IMR-90 (cell line): ENCODE results near the gene BLMH. TPM values are rescaled to one million over a fixed set of nuclear protein-coding genes. Genes with fewer than 3 reads are reported as not detected.

Experiments used
- ATAC-seq: fragments of 200-7000 bp; cut with Tn5 transposase; 2 replicates; pipeline ENCODE4 v1.9.1; 2020; ENCODE audit warnings: low read depth, mild to moderate bottlenecking, moderate library complexity
- BruUV-seq: library from RNA; stranded (reverse); fragments of 400-500 nt; replicated peaks from 2 replicates; lab custom pipeline; 2021; lab: Mats Ljungman, UMichigan
- CTCF ChIA-PET: fragments of 300-600 bp; formaldehyde crosslinking; extraction: SDS; loops from one replicate; lab custom pipeline; 2021; ENCODE audit warnings: antibody characterized with exemption; lab: Yijun Ruan, JAX
- POLR2A ChIA-PET: fragments of 300-600 bp; sonication (Branson Sonifier 250); formaldehyde crosslinking; loops from one replicate; lab custom pipeline; 2022; ENCODE audit warnings: antibody characterized with exemption; ENCODE audit not compliant: unreplicated experiment; lab: Charles Lee
- DNase-seq: peaks from one replicate; pipeline ENCODE4 v3.0.0; 2013
- H2AFZ ChIP-seq: replicated peaks from 2 replicates; pipeline ENCODE3; 2013; ENCODE audit warnings: low read length, mild to moderate bottlenecking; ENCODE audit not compliant: poor library complexity
- H2AK5ac ChIP-seq: 2 replicates; pipeline ENCODE4 v1.6.1; 2013; ENCODE audit warnings: low read depth, low read length, inconsistent platforms
- H2AK9ac ChIP-seq: replicated peaks from 2 replicates; pipeline ENCODE3; 2013; ENCODE audit warnings: mild to moderate bottlenecking, low read depth, low read length, moderate library complexity; ENCODE audit not compliant: poor library complexity
- H2BK120ac ChIP-seq: 2 replicates; pipeline ENCODE4 v1.6.1; 2013; ENCODE audit warnings: low read depth, low read length, inconsistent platforms
- H2BK15ac ChIP-seq: 3 replicates; pipeline ENCODE4 v1.6.1; 2013; ENCODE audit warnings: low read depth, low read length, inconsistent platforms
- H2BK20ac ChIP-seq: 2 replicates; pipeline ENCODE4 v1.6.1; 2013; ENCODE audit warnings: low read depth, mild to moderate bottlenecking, inconsistent platforms, low read length, moderate library complexity
- H2BK5ac ChIP-seq: 2 replicates; pipeline ENCODE4 v1.6.1; 2013; ENCODE audit warnings: mild to moderate bottlenecking, low read depth, low read length, inconsistent platforms; ENCODE audit not compliant: poor library complexity, severe bottlenecking
- H3K14ac ChIP-seq: replicated peaks from 2 replicates; pipeline ENCODE4 v1.6.1; 2013; ENCODE audit warnings: low read depth, low read length, inconsistent platforms
- H3K18ac ChIP-seq: 2 replicates; pipeline ENCODE4 v1.6.1; 2013; ENCODE audit warnings: low read depth, low read length, control low read depth
- H3K23ac ChIP-seq: 2 replicates; pipeline ENCODE4 v1.6.1; 2013; ENCODE audit warnings: low read depth, low read length, inconsistent platforms
- H3K27ac ChIP-seq: 2 replicates; pipeline ENCODE4 v1.5.1; 2013; ENCODE audit warnings: mild to moderate bottlenecking, control low read depth, low read length; ENCODE audit not compliant: insufficient read depth
- H3K27me3 ChIP-seq: 2 replicates; pipeline ENCODE4 v1.6.1; 2013; ENCODE audit warnings: low read length; ENCODE audit not compliant: control insufficient read depth, insufficient read depth
- H3K36me3 ChIP-seq: 2 replicates; pipeline ENCODE4 v1.6.1; 2013; ENCODE audit warnings: low read length, mixed read lengths; ENCODE audit not compliant: control insufficient read depth, insufficient read depth
- H3K4ac ChIP-seq: 2 replicates; pipeline ENCODE4 v1.6.1; 2013; ENCODE audit warnings: low read depth, low read length, inconsistent platforms
- H3K4me1 ChIP-seq: 2 replicates; pipeline ENCODE4 v1.6.1; 2013; ENCODE audit warnings: low read length, mixed read lengths; ENCODE audit not compliant: control insufficient read depth, insufficient read depth
- H3K4me2 ChIP-seq: 2 replicates; pipeline ENCODE4 v1.6.1; 2013; ENCODE audit warnings: low read depth, mild to moderate bottlenecking, control low read depth, low read length, moderate library complexity
- H3K4me3 ChIP-seq: 2 replicates; pipeline ENCODE4 v1.5.1; 2013; ENCODE audit warnings: low read depth, mild to moderate bottlenecking, control low read depth, low read length, moderate library complexity; ENCODE audit not compliant: insufficient read depth
- H3K56ac ChIP-seq: 2 replicates; pipeline ENCODE4 v1.6.1; 2013; ENCODE audit warnings: low read length, inconsistent platforms; ENCODE audit not compliant: insufficient read depth; ENCODE audit errors: extremely low read depth
- H3K79me1 ChIP-seq, 2 experiments: 2 replicates each; pipeline ENCODE4 v1.6.1; 2013; ENCODE audit warnings: low read length in 2 of 2, inconsistent platforms in 1 of 2, low read depth in 1 of 2
- H3K9ac ChIP-seq: 2 replicates; pipeline ENCODE4 v1.6.1; 2013; ENCODE audit warnings: low read depth, low read length, control low read depth
- H3K9me1 ChIP-seq: 2 replicates; pipeline ENCODE4 v1.6.1; 2013; ENCODE audit warnings: low read length, inconsistent platforms; ENCODE audit not compliant: insufficient read depth
- H3K9me3 ChIP-seq: 2 replicates; pipeline ENCODE4 v1.6.1; 2013; ENCODE audit warnings: low read length; ENCODE audit not compliant: control insufficient read depth, insufficient read depth
- H4K20me1 ChIP-seq: 2 replicates; pipeline ENCODE4 v1.6.1; 2013; ENCODE audit warnings: low read length, inconsistent platforms; ENCODE audit not compliant: insufficient read depth
- H4K5ac ChIP-seq: 2 replicates; pipeline ENCODE4 v1.6.1; 2013; ENCODE audit warnings: mild to moderate bottlenecking, low read depth, low read length, control low read depth
- H4K8ac ChIP-seq, 2 experiments: 2 replicates each; pipeline ENCODE4 v1.6.1; 2013; ENCODE audit warnings: low read depth in 2 of 2, low read length in 2 of 2, control low read depth in 1 of 2, inconsistent platforms in 1 of 2
- H4K91ac ChIP-seq: 2 replicates; pipeline ENCODE4 v1.6.1; 2013; ENCODE audit warnings: low read depth, low read length, inconsistent platforms; ENCODE audit not compliant: insufficient read depth
- CHD1 ChIP-seq: IDR thresholded peaks from 2 replicates; pipeline ENCODE4 v1.6.1; 2012; ENCODE audit warnings: low read depth, low read length, improper control_type of control experiment
- ELK1 ChIP-seq: fragments of 150-350 bp; IDR thresholded peaks from 2 replicates; pipeline ENCODE4 v1.6.1; 2016; ENCODE audit warnings: low read depth, mild to moderate bottlenecking, low read length, moderate library complexity, borderline replicate concordance
- FOS ChIP-seq: fragments of 150-350 bp; IDR thresholded peaks from 2 replicates; pipeline ENCODE4 v1.6.1; 2016; ENCODE audit warnings: low read depth, low read length
- MAFK ChIP-seq: IDR thresholded peaks from 2 replicates; pipeline ENCODE4 v1.6.1; 2012; ENCODE audit warnings: low read depth, low read length, improper control_type of control experiment
- MXI1 ChIP-seq: IDR thresholded peaks from 2 replicates; pipeline ENCODE4 v1.6.1; 2012; ENCODE audit warnings: low read depth, mild to moderate bottlenecking, low read length, moderate library complexity, borderline replicate concordance
- NFE2L2 ChIP-seq: fragments of 150-350 bp; IDR thresholded peaks from 2 replicates; pipeline ENCODE4 v1.6.1; 2016; ENCODE audit warnings: low read depth, mild to moderate bottlenecking, low read length
- POLR2A ChIP-seq: IDR thresholded peaks from 2 replicates; pipeline ENCODE4 v1.6.1; 2012; ENCODE audit warnings: mild to moderate bottlenecking, low read depth, low read length
- RAD21 ChIP-seq: IDR thresholded peaks from 2 replicates; pipeline ENCODE4 v1.6.1; 2012; ENCODE audit warnings: low read length, improper control_type of control experiment
- RFX5 ChIP-seq: IDR thresholded peaks from 2 replicates; pipeline ENCODE4 v1.8.0; 2012; ENCODE audit warnings: low read depth, mild to moderate bottlenecking, low read length, moderate library complexity
- WGBS, 2 experiments: methylation state at CpG; one replicate each; pipeline versions ENCODE4 v1.1.5 to v1.1.7; 2013; ENCODE audit warnings: missing lambda C conversion rate in 2 of 2; ENCODE audit not compliant: insufficient read length in 1 of 2; ENCODE audit errors: extremely low coverage in 2 of 2; 5-methylcytosine and 5-hydroxymethylcytosine counted together
- dilution Hi-C: fragments of 300-500 bp; cut with HindIII; formaldehyde crosslinking; loops from one replicate; pipeline ENCODE4 v1.14.3; 2018; ENCODE audit warnings: low sequenced_read_pairs; ENCODE audit not compliant: unreplicated experiment
- in situ Hi-C: fragments of 300-500 bp; cut with MboI; formaldehyde crosslinking; loops from 3 replicates; pipeline ENCODE4 v1.14.3; 2019; ENCODE audit warnings: low sequenced_read_pairs, inconsistent platforms, mixed read lengths
- intact Hi-C: fragments of 100-400 bp; cut with micrococcal nuclease; formaldehyde crosslinking; loops from 2 replicates; pipeline ENCODE4 v1.10.0; 2022
- polyA plus RNA-seq, 3 experiments: library from polyadenylated mRNA; depleted of rRNA; stranded (reverse); fragments of >200 nt; gene quantifications; 2 replicates each; pipeline ENCODE4 v1.2.3, GENCODE V29; 2012; ENCODE audit warnings: low replicate concordance in 1 of 3
- total RNA-seq: library from RNA; depleted of rRNA; stranded (reverse); fragments of >200 nt; gene quantifications from 2 replicates; pipeline ENCODE4 v1.2.3, GENCODE V29; 2012
- TF ChIP-seq, protein P1 (sequence below): fragments of 150-350 bp; IDR thresholded peaks from 2 replicates; pipeline ENCODE4 v1.6.1; 2017; ENCODE audit warnings: mild to moderate bottlenecking, antibody characterized with exemption, low read length, low read depth

The BLMH gene
- total and polyA plus RNA-seq, 2 of the 4 experiments (the other 2 are of a cell fraction) = 17.3 to 20.8 TPM

DNA sequence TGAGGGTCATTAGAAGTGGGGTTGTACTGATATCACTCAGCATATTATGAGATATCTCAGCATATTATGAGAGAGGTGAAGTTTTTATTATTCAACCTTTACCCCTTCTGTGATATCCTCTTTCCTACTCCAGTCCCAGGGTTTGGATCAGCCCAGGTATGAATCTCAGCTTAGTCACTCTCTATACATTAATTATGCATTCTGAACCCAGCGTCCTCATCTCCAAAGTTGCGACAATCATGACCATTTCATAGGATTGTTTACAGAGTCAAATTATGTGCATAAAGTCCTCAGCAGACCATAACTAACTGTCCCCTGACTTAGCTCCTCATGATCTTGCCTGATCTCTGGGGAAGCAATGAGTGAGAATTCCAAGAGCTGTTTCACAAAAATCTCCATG lies 20.5 kb upstream of the BLMH start:
- H2BK15ac ChIP-seq = no peak overlapping the region
- no peak overlapping the region for H2BK5ac ChIP-seq
- ATAC-seq (no peak), DNase-seq (no peak)
- ChIA-PET CTCF (interaction anchor here (0.6 kb wide), 1 partner anchor 26 kb away, joined by 4 read pairs; no protein-coding TSS in a partner anchor), POLR2A (no interaction called here)
- dilution Hi-C loops = no loop called here
- no peak overlapping the region for H2AK9ac ChIP-seq
- intact Hi-C loops = no loop called here
- no peaks in the 10 kb centered on the region for H3K79me1 ChIP-seq
- TF ChIP-seq POLR2A = no peak
- no peak for TF ChIP-seq CHD1
- TF ChIP-seq RAD21 = no peak
- TF ChIP-seq RFX5 = no peak
- no peak for TF ChIP-seq NFE2L2
- no peak for TF ChIP-seq ELK1
- TF ChIP-seq MAFK = no peak
- TF ChIP-seq MXI1 = no peak
- no peak for TF ChIP-seq FOS
- TF ChIP-seq, protein P1, sequence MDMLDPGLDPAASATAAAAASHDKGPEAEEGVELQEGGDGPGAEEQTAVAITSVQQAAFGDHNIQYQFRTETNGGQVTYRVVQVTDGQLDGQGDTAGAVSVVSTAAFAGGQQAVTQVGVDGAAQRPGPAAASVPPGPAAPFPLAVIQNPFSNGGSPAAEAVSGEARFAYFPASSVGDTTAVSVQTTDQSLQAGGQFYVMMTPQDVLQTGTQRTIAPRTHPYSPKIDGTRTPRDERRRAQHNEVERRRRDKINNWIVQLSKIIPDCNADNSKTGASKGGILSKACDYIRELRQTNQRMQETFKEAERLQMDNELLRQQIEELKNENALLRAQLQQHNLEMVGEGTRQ = no peak
- in situ Hi-C loops = loop anchor here (25.0 kb wide), 1 partner anchor 400 kb away; no protein-coding TSS in a partner anchor
- H2AK5ac ChIP-seq = no peak overlapping the region
- no peak overlapping the region for H4K91ac ChIP-seq
- H3K9ac ChIP-seq = no peak overlapping the region
- peaks cover 5% of the 10 kb centered on the region for H3K27me3 ChIP-seq
- no TSS peak for BruUV-seq
- H2AFZ ChIP-seq = no peak overlapping the region
- no peak overlapping the region for H3K27ac ChIP-seq
- no peak overlapping the region for H2BK20ac ChIP-seq
- no peak overlapping the region for H4K5ac ChIP-seq
- H4K8ac ChIP-seq = no peak overlapping the region
- H3K18ac ChIP-seq = no peak overlapping the region
- no peaks in the 10 kb centered on the region for H3K4me1 ChIP-seq
- no peak overlapping the region for H3K56ac ChIP-seq
- H3K36me3 ChIP-seq = no peaks in the 10 kb centered on the region
- H3K4ac ChIP-seq = no peak overlapping the region
- H3K14ac ChIP-seq = no peak overlapping the region
- H2BK120ac ChIP-seq = no peak overlapping the region
- no peaks in the 10 kb centered on the region for H4K20me1 ChIP-seq
- H3K9me1 ChIP-seq = no peaks in the 10 kb centered on the region
- no peak overlapping the region for H3K4me2 ChIP-seq
- no peak overlapping the region for H3K4me3 ChIP-seq
- H3K23ac ChIP-seq = no peak overlapping the region
- no peaks in the 10 kb centered on the region for H3K9me3 ChIP-seq
- WGBS, 2 experiments = 37% methylated on average over 2 of the region's 2 CpGs; no CpG with 5 or more reads in 1 of the 2 experiments
